ENCODE results near the gene CHST15.

GRCh38 chr10:124069341-124070264 lies 23.8 kb downstream of the CHST15 start:
- TF ChIP-seq GATA3 (IDR thresholded peaks at IDR 0.05; ENCODE audit: low read depth, low read length) (no peak), GATA2 (IDR thresholded peaks at IDR 0.05; ENCODE audit: low read depth, low read length) (no peak)
